AG08396 (cell line): ENCODE data around the gene METTL1.
A peak's percentile ranks its signal among the peaks of the same experiment; 100 is the strongest.

Experiments
- DNase-seq: peaks from one replicate; pipeline ENCODE4 v3.0.0; 2012; ENCODE audit warnings: low spot score, mixed read lengths

Gene METTL1

GRCh38 chr12:57767305-57767698 is 4.6 kb downstream of the METTL1 start:
- no peak for DNase-seq

GRCh38 chr12:57766464-57767304 is 5.2 kb downstream of the METTL1 start, which contains the start of gene CYP27B1:
Gene CYP27B1 (minus strand): TSS chr12:57767078. CDS start chr12:57767041, 37 bp downstream.
- no peak for DNase-seq

- no peak for DNase-seq
Measured at GRCh38 chr12:57765698-57766463, 6.0 kb downstream of the METTL1 start.

- DNase-seq: peak; percentile 51
Measured at GRCh38 chr12:57765003-57765697, 6.8 kb downstream of the METTL1 start.

- DNase-seq: no peak
Measured at GRCh38 chr12:57764662-57765002, 7.3 kb downstream of the METTL1 start.

- DNase-seq: no peak
Measured at GRCh38 chr12:57763881-57764661, 7.8 kb downstream of the METTL1 start.

GRCh38 chr12:57762463-57762862 is 9.4 kb downstream of the METTL1 start:
- no peak for DNase-seq

- no peak for DNase-seq
Measured at GRCh38 chr12:57761391-57761998, 10.4 kb downstream of the METTL1 start.

- DNase-seq: no peak
Measured at GRCh38 chr12:57760347-57760982, 11.4 kb downstream of the METTL1 start.

GRCh38 chr12:57759360-57759980 is 12.4 kb downstream of the METTL1 start:
- no peak for DNase-seq

GRCh38 chr12:57758552-57759359 is 13.1 kb downstream of the METTL1 start:
- DNase-seq: no peak

- no peak for DNase-seq
Measured at GRCh38 chr12:57757771-57758170, 14.1 kb downstream of the METTL1 start.

GRCh38 chr12:57756406-57757341 is 15.2 kb downstream of the METTL1 start:
- DNase-seq: no peak

- DNase-seq: no peak
Measured at GRCh38 chr12:57755454-57756372, 16.2 kb downstream of the METTL1 start.

- DNase-seq: no peak
Measured at GRCh38 chr12:57755194-57755453, 16.8 kb downstream of the METTL1 start.

- no peak for DNase-seq
Measured at GRCh38 chr12:57754411-57755193, 17.3 kb downstream of the METTL1 start, which contains the start of gene MARCHF9. Gene MARCHF9 (plus strand): TSS chr12:57755103. CDS start chr12:57755529, 426 bp downstream.
